HepG2 (cell line): ENCODE results near the gene DDX10. TPM values are rescaled to one million over a fixed set of nuclear protein-coding genes. Genes with fewer than 3 reads are reported as not detected.

Experiments
- ATAC-seq: fragments of 200-7000 bp; cut with Tn5 transposase; 3 replicates; pipeline ENCODE4 v1.9.1; 2020; ENCODE audit warnings: mild to moderate bottlenecking, moderate library complexity
- BruUV-seq: library from RNA; stranded (reverse); fragments of 400-500 nt; replicated peaks from 2 replicates; lab custom pipeline; 2021; lab: Mats Ljungman, UMichigan
- CTCF ChIA-PET: fragments of 300-600 bp; formaldehyde crosslinking; extraction: SDS; loops from one replicate; lab custom pipeline; 2021; ENCODE audit warnings: low total read pairs, inconsistent platforms, low intra/inter-chr PET ratio; lab: Yijun Ruan, JAX
- POLR2A ChIA-PET: fragments of 350-600 bp; sonication (Branson Sonifier 250); formaldehyde crosslinking; loops from one replicate; lab custom pipeline; 2020; ENCODE audit warnings: antibody characterized with exemption, inconsistent platforms; lab: Yijun Ruan, JAX
- DNase-seq: peaks from one replicate; pipeline ENCODE4 v3.0.0-alpha.2; 2015; ENCODE audit warnings: low spot score
- FAIRE-seq: peaks from 3 replicates; lab custom pipeline; 2011; peaks lifted over from hg19 to GRCh38; lab: Jason Lieb, UNC
- H2AFZ ChIP-seq: one replicate; pipeline ENCODE4 v1.6.1; 2011; ENCODE audit warnings: low read length, inconsistent platforms
- H3K27ac ChIP-seq: fragments of 300-600 bp; 3 replicates; pipeline ENCODE4 v1.8.0; 2011; ENCODE audit warnings: mixed run types, mild to moderate bottlenecking, mixed read lengths, low read length, inconsistent platforms; ENCODE audit not compliant: insufficient read depth; ENCODE audit errors: extremely low read length
- H3K27me3 ChIP-seq, 2 experiments: fragments of 200-600 bp in 1 of 2; 2 replicates in 1 of 2; 3 replicates in 1 of 2; pipeline versions ENCODE4 v1.6.0 to v1.8.0; 2011; ENCODE audit warnings: low read length in 2 of 2, mild to moderate bottlenecking in 2 of 2, moderate library complexity in 2 of 2, inconsistent platforms in 1 of 2; ENCODE audit not compliant: insufficient read depth in 2 of 2, control insufficient read depth in 1 of 2
- H3K36me3 ChIP-seq, 2 experiments: fragments of 200-600 bp in 1 of 2; replicated peaks in 1 of 2; 2 replicates in 1 of 2; 3 replicates in 1 of 2; pipeline versions ENCODE4 v1.5.1 to v1.8.0; 2011; ENCODE audit warnings: low read length in 2 of 2, inconsistent platforms in 1 of 2; ENCODE audit not compliant: insufficient read depth in 2 of 2, control insufficient read depth in 1 of 2
- H3K4me1 ChIP-seq: 2 replicates; pipeline ENCODE4 v1.5.1; 2012; ENCODE audit warnings: low read length, inconsistent platforms; ENCODE audit not compliant: insufficient read depth
- H3K4me2 ChIP-seq: 2 replicates; pipeline ENCODE4 v1.6.0; 2011; ENCODE audit warnings: low read depth, low read length, inconsistent platforms
- H3K4me3 ChIP-seq, 3 experiments: fragments of 200-600 bp in 1 of 3; sonication (generic), shearing (Covaris generic) in 1 of 3; replicated peaks in 1 of 3; 2 replicates each; pipeline ENCODE4 v1.5.1; 2011 to 2016; ENCODE audit warnings: low read length in 3 of 3, inconsistent platforms in 2 of 3, low read depth in 2 of 3, mild to moderate bottlenecking in 2 of 3, control low read depth in 1 of 3, mixed read lengths in 1 of 3; ENCODE audit not compliant: insufficient read depth in 1 of 3
- H3K79me2 ChIP-seq: one replicate; pipeline ENCODE4 v1.6.1; 2011; ENCODE audit warnings: low read length, inconsistent platforms; ENCODE audit not compliant: insufficient read depth
- H3K9ac ChIP-seq: 2 replicates; pipeline ENCODE4 v1.6.0; 2011; ENCODE audit warnings: mild to moderate bottlenecking, low read depth, low read length, inconsistent platforms; ENCODE audit not compliant: insufficient read depth
- H3K9me3 ChIP-seq: 2 replicates; pipeline ENCODE4 v1.5.1; 2012; ENCODE audit warnings: mild to moderate bottlenecking, low read length
- H4K20me1 ChIP-seq: 2 replicates; pipeline ENCODE4 v1.6.0; 2011; ENCODE audit warnings: inconsistent platforms, mild to moderate bottlenecking, low read length, moderate library complexity; ENCODE audit not compliant: insufficient read depth
- GFI1 ChIP-seq: sonication (generic); formaldehyde crosslinking; IDR thresholded peaks from 2 replicates; pipeline ENCODE4 v1.5.0; 2020; ENCODE audit warnings: missing genetic modification reagents, mild to moderate bottlenecking, borderline replicate concordance
- KDM6A ChIP-seq: IDR thresholded peaks from 2 replicates; pipeline ENCODE4 v1.6.1; 2016; ENCODE audit warnings: low read depth
- MIER3 ChIP-seq: IDR thresholded peaks from 2 replicates; pipeline ENCODE4 v1.6.1; 2016; ENCODE audit warnings: missing compliant biosample characterization, borderline replicate concordance
- TRIM24 ChIP-seq: sonication (generic); formaldehyde crosslinking; IDR thresholded peaks from 2 replicates; pipeline ENCODE4 v1.8.0; 2022; ENCODE audit warnings: mild to moderate bottlenecking, missing genetic modification reagents
- ZFP36L1 ChIP-seq: sonication (generic); formaldehyde crosslinking; IDR thresholded peaks from 2 replicates; pipeline ENCODE4 v1.8.0; 2022; ENCODE audit warnings: mild to moderate bottlenecking, missing genetic modification reagents, moderate library complexity
- ZNF709 ChIP-seq: sonication (generic); formaldehyde crosslinking; IDR thresholded peaks from 2 replicates; pipeline ENCODE4 v1.5.0; 2020; ENCODE audit warnings: mild to moderate bottlenecking, missing genetic modification reagents
- ZNF777 ChIP-seq: sonication (generic); formaldehyde crosslinking; IDR thresholded peaks from 2 replicates; pipeline ENCODE4 v1.4.0; 2020; ENCODE audit warnings: missing genetic modification reagents
- WGBS: methylation state at CpG from one replicate; pipeline ENCODE4 v1.1.6; 2017; ENCODE audit warnings: low lambda C conversion rate; 5-methylcytosine and 5-hydroxymethylcytosine counted together
- in situ Hi-C: cut with HindIII; loops from 2 replicates; pipeline ENCODE4 v1.10.0; 2017; ENCODE audit warnings: low pct_unique_long_range_greater_than_20kb; ENCODE audit not compliant: extremely low pct_ligation_motif_present
- intact Hi-C: fragments of 100-400 bp; cut with micrococcal nuclease; formaldehyde crosslinking; loops from one replicate; pipeline ENCODE4 v1.10.0; 2022; ENCODE audit not compliant: unreplicated experiment
- polyA plus RNA-seq, 8 experiments: library from polyadenylated mRNA; depleted of rRNA in 3 of 8; stranded (reverse) in 7 of 8; unstranded in 1 of 8; fragments of >200 nt; fragmentation: Illumina TruSeq in 4 of 8; extraction: Trizol in 4 of 8; gene quantifications; 2 replicates each; pipeline versions ENCODE4 v1.2.1 to v1.2.3, GENCODE V29; 2011 to 2016; ENCODE audit warnings: low read depth in 4 of 8, missing spikeins in 1 of 8, mixed read lengths in 1 of 8; ENCODE audit not compliant: insufficient read depth in 1 of 8
- total RNA-seq, 5 experiments: library from RNA; depleted of rRNA; stranded (reverse); fragments of >200 nt; fragmentation: Illumina TruSeq; extraction: Trizol; gene quantifications; 2 replicates each; pipeline ENCODE4 v1.2.3, GENCODE V29; 2016; ENCODE audit warnings: low read depth in 1 of 5
- TF ChIP-seq, protein P1 (sequence below): sonication (generic); formaldehyde crosslinking; IDR thresholded peaks from 2 replicates; pipeline ENCODE4 v1.4.0; 2020; ENCODE audit warnings: missing genetic modification reagents
- TF ChIP-seq, protein P2 (sequence below): sonication (generic); formaldehyde crosslinking; IDR thresholded peaks from 2 replicates; pipeline ENCODE4 v1.8.0; 2022; ENCODE audit warnings: missing genetic modification reagents, mild to moderate bottlenecking, borderline replicate concordance
- TF ChIP-seq, protein P3 (sequence below): sonication (generic); formaldehyde crosslinking; IDR thresholded peaks from 2 replicates; pipeline ENCODE4 v1.5.0; 2020; ENCODE audit warnings: missing genetic modification reagents
- TF ChIP-seq, protein P4 (sequence below): sonication (generic); formaldehyde crosslinking; IDR thresholded peaks from 2 replicates; pipeline ENCODE4 v1.8.1; 2023; ENCODE audit warnings: mild to moderate bottlenecking, missing genetic modification reagents, borderline replicate concordance
- TF ChIP-seq, protein P5 (sequence below), 2 experiments: sonication (generic) in 1 of 2; formaldehyde crosslinking in 1 of 2; IDR thresholded peaks; 2 replicates each; pipeline versions ENCODE4 v1.6.1 to v1.9.0; 2014 to 2022; ENCODE audit warnings: antibody characterized with exemption in 1 of 2, borderline replicate concordance in 1 of 2, inconsistent platforms in 1 of 2, low read depth in 1 of 2, missing genetic modification reagents in 1 of 2

DDX10 gene
- total and polyA plus RNA-seq, 2 of the 13 experiments (the other 11 are each of a cell fraction or from before 2014, with no cell fraction given): 17.0 to 32.0 TPM

DNA sequence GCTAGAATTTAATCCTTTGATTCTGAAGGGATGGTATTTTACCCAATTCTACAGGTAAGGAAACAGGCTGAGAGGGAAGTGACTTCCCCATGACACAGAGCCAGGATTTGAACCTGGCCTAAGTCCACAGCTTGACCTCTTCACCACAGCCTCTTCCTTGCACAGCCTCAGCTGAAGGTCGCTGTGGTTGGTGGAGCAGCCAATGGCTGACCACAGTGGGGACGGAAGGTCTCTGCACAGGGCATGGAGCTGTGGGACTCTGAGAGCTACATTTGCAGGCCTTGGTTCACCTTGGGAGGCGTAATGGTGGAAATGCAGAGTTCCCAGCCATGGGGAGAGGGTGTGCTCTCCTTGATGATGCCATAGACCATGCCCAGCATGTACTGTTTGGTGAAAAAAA, 295.0 kb downstream of the DDX10 start (continued):
- TF ChIP-seq, protein P1, sequence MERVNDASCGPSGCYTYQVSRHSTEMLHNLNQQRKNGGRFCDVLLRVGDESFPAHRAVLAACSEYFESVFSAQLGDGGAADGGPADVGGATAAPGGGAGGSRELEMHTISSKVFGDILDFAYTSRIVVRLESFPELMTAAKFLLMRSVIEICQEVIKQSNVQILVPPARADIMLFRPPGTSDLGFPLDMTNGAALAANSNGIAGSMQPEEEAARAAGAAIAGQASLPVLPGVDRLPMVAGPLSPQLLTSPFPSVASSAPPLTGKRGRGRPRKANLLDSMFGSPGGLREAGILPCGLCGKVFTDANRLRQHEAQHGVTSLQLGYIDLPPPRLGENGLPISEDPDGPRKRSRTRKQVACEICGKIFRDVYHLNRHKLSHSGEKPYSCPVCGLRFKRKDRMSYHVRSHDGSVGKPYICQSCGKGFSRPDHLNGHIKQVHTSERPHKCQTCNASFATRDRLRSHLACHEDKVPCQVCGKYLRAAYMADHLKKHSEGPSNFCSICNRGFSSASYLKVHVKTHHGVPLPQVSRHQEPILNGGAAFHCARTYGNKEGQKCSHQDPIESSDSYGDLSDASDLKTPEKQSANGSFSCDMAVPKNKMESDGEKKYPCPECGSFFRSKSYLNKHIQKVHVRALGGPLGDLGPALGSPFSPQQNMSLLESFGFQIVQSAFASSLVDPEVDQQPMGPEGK (CRISPR knock-in tag): no peak
- no peak for TF ChIP-seq ZNF777 (CRISPR knock-in tag)

DNA sequence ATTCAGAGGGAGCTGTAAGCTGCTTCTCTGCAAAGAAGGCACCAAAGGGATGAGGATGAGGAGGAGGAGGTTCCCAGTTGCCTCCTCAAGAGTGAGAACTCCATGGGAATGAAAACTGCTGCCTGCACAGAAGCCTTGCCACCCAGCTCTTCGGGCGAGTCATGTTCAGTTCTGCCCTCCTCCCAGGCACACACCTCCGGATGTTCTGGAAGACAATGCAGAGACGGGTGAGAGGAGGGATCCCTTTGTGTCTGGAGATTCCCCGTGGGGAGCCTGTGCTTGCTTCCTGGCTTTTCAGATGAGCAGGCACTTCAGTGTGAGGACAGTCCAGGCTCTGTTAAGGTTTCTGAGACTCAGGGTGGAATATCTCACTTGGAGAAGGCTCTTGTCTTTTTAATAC, 295.6 kb downstream of the DDX10 start:
- no TSS peak for BruUV-seq
- 0% methylated on average over 2 of the region's 5 CpGs for WGBS
- H2AFZ ChIP-seq: no peak overlapping the region
- no peak for TF ChIP-seq ZNF709 (CRISPR knock-in tag)
- TF ChIP-seq, protein P2, sequence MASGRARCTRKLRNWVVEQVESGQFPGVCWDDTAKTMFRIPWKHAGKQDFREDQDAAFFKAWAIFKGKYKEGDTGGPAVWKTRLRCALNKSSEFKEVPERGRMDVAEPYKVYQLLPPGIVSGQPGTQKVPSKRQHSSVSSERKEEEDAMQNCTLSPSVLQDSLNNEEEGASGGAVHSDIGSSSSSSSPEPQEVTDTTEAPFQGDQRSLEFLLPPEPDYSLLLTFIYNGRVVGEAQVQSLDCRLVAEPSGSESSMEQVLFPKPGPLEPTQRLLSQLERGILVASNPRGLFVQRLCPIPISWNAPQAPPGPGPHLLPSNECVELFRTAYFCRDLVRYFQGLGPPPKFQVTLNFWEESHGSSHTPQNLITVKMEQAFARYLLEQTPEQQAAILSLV (CRISPR knock-in tag): no peak
- TF ChIP-seq, protein P3, sequence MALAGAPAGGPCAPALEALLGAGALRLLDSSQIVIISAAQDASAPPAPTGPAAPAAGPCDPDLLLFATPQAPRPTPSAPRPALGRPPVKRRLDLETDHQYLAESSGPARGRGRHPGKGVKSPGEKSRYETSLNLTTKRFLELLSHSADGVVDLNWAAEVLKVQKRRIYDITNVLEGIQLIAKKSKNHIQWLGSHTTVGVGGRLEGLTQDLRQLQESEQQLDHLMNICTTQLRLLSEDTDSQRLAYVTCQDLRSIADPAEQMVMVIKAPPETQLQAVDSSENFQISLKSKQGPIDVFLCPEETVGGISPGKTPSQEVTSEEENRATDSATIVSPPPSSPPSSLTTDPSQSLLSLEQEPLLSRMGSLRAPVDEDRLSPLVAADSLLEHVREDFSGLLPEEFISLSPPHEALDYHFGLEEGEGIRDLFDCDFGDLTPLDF (CRISPR knock-in tag): no peak
- no peak for TF ChIP-seq KDM6A
- no peak for TF ChIP-seq MIER3 (CRISPR knock-in tag)
- TF ChIP-seq, protein P4, sequence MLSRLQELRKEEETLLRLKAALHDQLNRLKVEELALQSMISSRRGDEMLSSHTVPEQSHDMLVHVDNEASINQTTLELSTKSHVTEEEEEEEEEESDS (CRISPR knock-in tag): no peak
- no peak for TF ChIP-seq TRIM24 (CRISPR knock-in tag)
- no peak for TF ChIP-seq GFI1 (CRISPR knock-in tag)
- TF ChIP-seq, protein P5, sequence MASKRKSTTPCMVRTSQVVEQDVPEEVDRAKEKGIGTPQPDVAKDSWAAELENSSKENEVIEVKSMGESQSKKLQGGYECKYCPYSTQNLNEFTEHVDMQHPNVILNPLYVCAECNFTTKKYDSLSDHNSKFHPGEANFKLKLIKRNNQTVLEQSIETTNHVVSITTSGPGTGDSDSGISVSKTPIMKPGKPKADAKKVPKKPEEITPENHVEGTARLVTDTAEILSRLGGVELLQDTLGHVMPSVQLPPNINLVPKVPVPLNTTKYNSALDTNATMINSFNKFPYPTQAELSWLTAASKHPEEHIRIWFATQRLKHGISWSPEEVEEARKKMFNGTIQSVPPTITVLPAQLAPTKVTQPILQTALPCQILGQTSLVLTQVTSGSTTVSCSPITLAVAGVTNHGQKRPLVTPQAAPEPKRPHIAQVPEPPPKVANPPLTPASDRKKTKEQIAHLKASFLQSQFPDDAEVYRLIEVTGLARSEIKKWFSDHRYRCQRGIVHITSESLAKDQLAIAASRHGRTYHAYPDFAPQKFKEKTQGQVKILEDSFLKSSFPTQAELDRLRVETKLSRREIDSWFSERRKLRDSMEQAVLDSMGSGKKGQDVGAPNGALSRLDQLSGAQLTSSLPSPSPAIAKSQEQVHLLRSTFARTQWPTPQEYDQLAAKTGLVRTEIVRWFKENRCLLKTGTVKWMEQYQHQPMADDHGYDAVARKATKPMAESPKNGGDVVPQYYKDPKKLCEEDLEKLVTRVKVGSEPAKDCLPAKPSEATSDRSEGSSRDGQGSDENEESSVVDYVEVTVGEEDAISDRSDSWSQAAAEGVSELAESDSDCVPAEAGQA (IDR thresholded peaks at IDR 0.05; ENCODE audit: low read depth): no peak
- TF ChIP-seq, protein P5 (CRISPR knock-in tag; IDR thresholded peaks at IDR 0.05; ENCODE audit: borderline replicate concordance): no peak
- TF ChIP-seq ZFP36L1: no peak

More for the DNA sequence above, 295.6 kb downstream of the DDX10 start:
- H3K36me3 ChIP-seq: no peaks in the 10 kb centered on the region
- intact Hi-C loops (no loop called here), in situ Hi-C loops (no loop called here)
- H4K20me1 ChIP-seq: no peaks in the 10 kb centered on the region
- peak overlapping the region; percentile 35; the same call in 1 of the 2 replicates for H3K4me2 ChIP-seq
- peaks cover 0 to 11% of the 10 kb centered on the region in 2 experiments; a peak in 1 of 5 replicates for H3K27me3 ChIP-seq
- no peak overlapping the region for H3K9ac ChIP-seq
- H3K4me3 ChIP-seq: no peak overlapping the region
- H3K9me3 ChIP-seq: no peaks in the 10 kb centered on the region
- ChIA-PET CTCF (no interaction called here), POLR2A (no interaction called here)
- H3K4me1 ChIP-seq: peaks cover 23% of the 10 kb centered on the region; the same call in 1 of the 2 replicates
- no peak for DNase-seq
- ATAC-seq: peak; percentile 43
- no peaks in the 10 kb centered on the region for H3K79me2 ChIP-seq
- H3K27ac ChIP-seq: no peak overlapping the region
- no peak for FAIRE-seq
